Upper lobe of left lung (tissue), 4 donors: ENCODE results near the gene TMEM116.

ENCODE experiments used
- EP300 ChIP-seq, 4 donors: sonication (generic); formaldehyde crosslinking; IDR thresholded peaks; one replicate each; pipeline ENCODE4 v1.5.1; 2017; ENCODE audit warnings: antibody characterized with exemption in 4 of 4, control low read depth in 2 of 4
- POLR2A ChIP-seq, 4 donors: fragments of 450-650 bp; IDR thresholded peaks; one replicate each; pipeline ENCODE4 v1.5.1; 2016 to 2017; ENCODE audit warnings: antibody characterized with exemption in 4 of 4, mild to moderate bottlenecking in 2 of 4
- POLR2AphosphoS5 ChIP-seq, 2 donors: sonication (generic); formaldehyde crosslinking; IDR thresholded peaks; one replicate each; pipeline ENCODE4 v1.5.1; 2017; ENCODE audit warnings: antibody characterized with exemption in 2 of 2
- TF ChIP-seq, protein P1 (sequence below), 6 experiments: fragments of 450-650 bp in 4 of 6; fragments of 200-600 bp in 2 of 6; sonication (generic) in 2 of 6; IDR thresholded peaks; one replicate each; pipeline ENCODE4 v1.5.1; 2016 to 2019; ENCODE audit warnings: antibody characterized with exemption in 6 of 6

DNA sequence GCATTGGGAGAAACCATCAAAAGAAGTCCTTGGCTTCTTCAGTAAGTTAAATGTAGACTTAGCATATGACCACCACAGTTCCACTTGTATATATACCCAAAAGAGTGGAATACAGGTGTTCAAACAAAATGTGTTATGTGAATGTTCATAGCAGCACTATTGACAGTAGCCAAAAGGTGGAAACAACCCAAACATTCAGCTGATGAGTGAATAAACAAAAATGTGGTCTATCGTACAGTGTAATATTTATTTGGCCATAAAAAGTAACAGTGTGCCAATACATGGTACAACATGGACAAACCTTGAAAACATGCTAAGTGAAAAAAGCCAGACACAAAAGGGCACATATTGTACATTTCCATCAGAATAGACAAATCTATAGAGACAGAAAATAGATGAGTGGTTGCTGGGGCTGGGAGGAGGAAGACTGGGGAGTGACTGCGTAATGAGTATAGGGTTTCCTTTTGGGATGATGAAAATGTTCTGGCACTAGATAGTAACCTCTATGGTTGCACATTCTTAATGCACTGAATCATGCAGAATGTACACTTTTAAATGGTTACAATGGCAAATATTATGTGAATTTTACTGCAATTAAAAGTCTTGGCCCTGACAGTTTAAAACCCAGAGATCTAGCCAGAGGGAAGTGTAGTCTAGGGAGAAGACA lies 5.7 kb upstream of the TMEM116 start:
- TF ChIP-seq POLR2A (IDR thresholded peaks at IDR 0.05): no peak
- TF ChIP-seq, protein P1, sequence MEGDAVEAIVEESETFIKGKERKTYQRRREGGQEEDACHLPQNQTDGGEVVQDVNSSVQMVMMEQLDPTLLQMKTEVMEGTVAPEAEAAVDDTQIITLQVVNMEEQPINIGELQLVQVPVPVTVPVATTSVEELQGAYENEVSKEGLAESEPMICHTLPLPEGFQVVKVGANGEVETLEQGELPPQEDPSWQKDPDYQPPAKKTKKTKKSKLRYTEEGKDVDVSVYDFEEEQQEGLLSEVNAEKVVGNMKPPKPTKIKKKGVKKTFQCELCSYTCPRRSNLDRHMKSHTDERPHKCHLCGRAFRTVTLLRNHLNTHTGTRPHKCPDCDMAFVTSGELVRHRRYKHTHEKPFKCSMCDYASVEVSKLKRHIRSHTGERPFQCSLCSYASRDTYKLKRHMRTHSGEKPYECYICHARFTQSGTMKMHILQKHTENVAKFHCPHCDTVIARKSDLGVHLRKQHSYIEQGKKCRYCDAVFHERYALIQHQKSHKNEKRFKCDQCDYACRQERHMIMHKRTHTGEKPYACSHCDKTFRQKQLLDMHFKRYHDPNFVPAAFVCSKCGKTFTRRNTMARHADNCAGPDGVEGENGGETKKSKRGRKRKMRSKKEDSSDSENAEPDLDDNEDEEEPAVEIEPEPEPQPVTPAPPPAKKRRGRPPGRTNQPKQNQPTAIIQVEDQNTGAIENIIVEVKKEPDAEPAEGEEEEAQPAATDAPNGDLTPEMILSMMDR (IDR thresholded peaks at IDR 0.05): no peak
- no peak for TF ChIP-seq POLR2AphosphoS5 (IDR thresholded peaks at IDR 0.05)
- TF ChIP-seq EP300 (IDR thresholded peaks at IDR 0.05): no peak
